ENCODE data around the gene IL15RA. TPM values are rescaled to one million over a fixed set of nuclear protein-coding genes. Genes with fewer than 3 reads are reported as not detected.
A peak's percentile ranks its signal among the peaks of the same experiment; 100 is the strongest.

Gene IL15RA
- total RNA-seq, 1 experiment from 2014 or later: 4.4 TPM

GRCh38 chr10:5944389-5945189 lies 32.8 kb downstream of the IL15RA start:
- Histone ChIP-seq H3K9ac (ENCODE audit: low read length) (peak overlapping the region; percentile 90), H2AFZ (ENCODE audit: low read length) (peak overlapping the region; percentile 30; the same call in 1 of the 2 replicates), H3K9me3 (ENCODE audit: low read length) (no peaks in the 10 kb centered on the region), H3K79me2 (ENCODE audit: low read length) (no peaks in the 10 kb centered on the region), H3K9me2 (replicated peaks; ENCODE audit: low read length) (no peaks in the 10 kb centered on the region), H3K27ac (ENCODE audit: low read length) (peak overlapping the region; percentile 100), H3K4me1 (ENCODE audit: insufficient read depth, low read length) (peaks cover 27% of the 10 kb centered on the region), H3F3A (ENCODE audit: low read length, unreplicated experiment) (no peaks in the 10 kb centered on the region), H3K27me3 (ENCODE audit: low read length) (no peaks in the 10 kb centered on the region), H4K20me1 (ENCODE audit: low read length) (no peaks in the 10 kb centered on the region), H3K36me3 (ENCODE audit: low read depth, low read length) (no peaks in the 10 kb centered on the region), H3K4me2 (ENCODE audit: low read length) (peak overlapping the region; percentile 71), H3K4me3 (ENCODE audit: low read length) (peak overlapping the region; percentile 31; the same call in 1 of the 2 replicates)
- CTCF ChIA-PET: no interaction called here
- peak; percentile 69 for ATAC-seq
- TSS peak; percentile 91 for BruUV-seq (replicated peaks)
- intact Hi-C loops (cut with micrococcal nuclease): loop anchor here (5.0 kb wide), 1 partner anchor 143 kb away; the partner anchor contains the start of gene RBM17
- POLR2A ChIA-PET (ENCODE audit: unreplicated experiment): interaction anchor here (0.6 to 1.0 kb wide), 2 partner anchors 101 to 1997 kb away, joined by 4 to 6 read pairs; no protein-coding TSS in a partner anchor
- DNase-seq: peak; percentile 89
- TF ChIP-seq EZH2phosphoT487 (IDR thresholded peaks at IDR 0.05; ENCODE audit: borderline replicate concordance, low read length) (no peak), CTCF (conservative IDR thresholded peaks at IDR 0.05; ENCODE audit: low read depth, low read length) (no peak), EZH2 (IDR thresholded peaks at IDR 0.05; ENCODE audit: low read length, unreplicated experiment) (no peak)

- intact Hi-C loops (cut with micrococcal nuclease): no loop called here
- TF ChIP-seq EZH2phosphoT487 (IDR thresholded peaks at IDR 0.05; ENCODE audit: borderline replicate concordance, low read length) (no peak), EZH2 (IDR thresholded peaks at IDR 0.05; ENCODE audit: low read length, unreplicated experiment) (no peak), CTCF (conservative IDR thresholded peaks at IDR 0.05; ENCODE audit: low read depth, low read length) (no peak)
- Histone ChIP-seq H3F3A (ENCODE audit: low read length, unreplicated experiment) (no peaks in the 10 kb centered on the region), H2AFZ (ENCODE audit: low read length) (no peak overlapping the region), H3K27me3 (ENCODE audit: low read length) (no peaks in the 10 kb centered on the region), H3K4me1 (ENCODE audit: insufficient read depth, low read length) (peaks cover 27% of the 10 kb centered on the region), H4K20me1 (ENCODE audit: low read length) (no peaks in the 10 kb centered on the region), H3K27ac (ENCODE audit: low read length) (peak overlapping the region; percentile 100), H3K4me3 (ENCODE audit: low read length) (no peak overlapping the region), H3K9me2 (replicated peaks; ENCODE audit: low read length) (no peaks in the 10 kb centered on the region), H3K36me3 (ENCODE audit: low read depth, low read length) (no peaks in the 10 kb centered on the region), H3K79me2 (ENCODE audit: low read length) (no peaks in the 10 kb centered on the region), H3K9me3 (ENCODE audit: low read length) (no peaks in the 10 kb centered on the region), H3K9ac (ENCODE audit: low read length) (peak overlapping the region; percentile 90), H3K4me2 (ENCODE audit: low read length) (peak overlapping the region; percentile 69; the same call in 1 of the 2 replicates)
- DNase-seq (no peak), ATAC-seq (no peak)
- POLR2A ChIA-PET (ENCODE audit: unreplicated experiment): no interaction called here
- CTCF ChIA-PET: no interaction called here
- no TSS peak for BruUV-seq (replicated peaks)
Observed at GRCh38 chr10:5943536-5943935, 33.8 kb downstream of the IL15RA start.

- Histone ChIP-seq H3K79me2 (ENCODE audit: low read length) (no peaks in the 10 kb centered on the region), H3K9me2 (replicated peaks; ENCODE audit: low read length) (no peaks in the 10 kb centered on the region), H3K27ac (ENCODE audit: low read length) (no peak overlapping the region), H3K9ac (ENCODE audit: low read length) (no peak overlapping the region), H4K20me1 (ENCODE audit: low read length) (no peaks in the 10 kb centered on the region), H3F3A (ENCODE audit: low read length, unreplicated experiment) (no peaks in the 10 kb centered on the region), H3K9me3 (ENCODE audit: low read length) (no peaks in the 10 kb centered on the region), H2AFZ (ENCODE audit: low read length) (no peak overlapping the region), H3K4me1 (ENCODE audit: insufficient read depth, low read length) (peaks cover 27% of the 10 kb centered on the region), H3K36me3 (ENCODE audit: low read depth, low read length) (no peaks in the 10 kb centered on the region), H3K4me3 (ENCODE audit: low read length) (no peak overlapping the region), H3K27me3 (ENCODE audit: low read length) (no peaks in the 10 kb centered on the region), H3K4me2 (ENCODE audit: low read length) (no peak overlapping the region)
- TF ChIP-seq CTCF (conservative IDR thresholded peaks at IDR 0.05; ENCODE audit: low read depth, low read length) (no peak), EZH2phosphoT487 (IDR thresholded peaks at IDR 0.05; ENCODE audit: borderline replicate concordance, low read length) (no peak), EZH2 (IDR thresholded peaks at IDR 0.05; ENCODE audit: low read length, unreplicated experiment) (no peak)
- no TSS peak for BruUV-seq (replicated peaks)
- intact Hi-C loops (cut with micrococcal nuclease): no loop called here
- DNase-seq (no peak), ATAC-seq (no peak)
- ChIA-PET CTCF (no interaction called here), POLR2A (ENCODE audit: unreplicated experiment) (no interaction called here)
Observed at GRCh38 chr10:5942474-5942873, 34.9 kb downstream of the IL15RA start.

Measured in PC-3 (cell line).